HG02870 (cell line): ENCODE data around the gene GABRR1.
"Not testable (repeated sequence)": the region's sequence is repeated elsewhere in the genome, so short reads cannot be mapped to it uniquely, and the experiment has no call there.

ENCODE experiments used
- ATAC-seq: cut with Tn5 transposase; IDR thresholded peaks from one replicate; pipeline ENCODE4 v1.9.1; 2021; ENCODE audit warnings: mild to moderate bottlenecking, moderate library complexity; ENCODE audit not compliant: unreplicated experiment

Gene GABRR1

DNA sequence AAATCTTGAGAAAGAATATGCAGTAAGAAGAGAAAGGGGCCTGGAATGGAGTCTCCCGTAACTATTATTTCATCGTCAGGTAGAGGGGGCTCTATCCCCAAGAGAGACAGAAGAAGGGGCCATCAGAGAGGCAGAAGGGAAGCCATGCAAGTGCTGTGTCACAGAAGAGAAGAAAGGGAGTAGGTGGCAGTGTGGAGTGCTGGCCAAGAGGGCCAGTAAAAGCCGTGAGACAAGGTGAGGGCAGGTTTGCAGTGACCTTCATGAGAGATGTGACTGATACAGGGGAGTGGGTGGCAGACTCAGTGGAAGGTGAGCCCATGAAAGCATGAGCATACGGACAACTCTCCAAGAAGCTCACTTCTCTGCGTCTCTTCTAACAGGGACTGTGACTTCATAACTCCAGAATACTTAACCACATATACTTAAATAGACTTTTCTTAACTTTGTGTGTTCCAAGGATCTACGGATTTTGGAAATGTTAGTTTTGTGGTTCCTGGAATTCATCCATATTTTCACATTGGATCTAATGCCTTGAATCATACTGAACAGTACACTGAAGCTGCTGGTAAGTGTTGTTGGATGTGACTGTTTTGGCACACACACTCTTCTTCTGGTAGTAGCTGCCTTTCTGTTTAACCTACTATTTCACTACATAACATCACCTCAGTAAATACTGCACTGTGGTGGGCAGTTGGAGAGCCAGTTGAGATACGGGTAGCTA lies 55.7 kb downstream of the GABRR1 start:
- no peak for ATAC-seq

DNA sequence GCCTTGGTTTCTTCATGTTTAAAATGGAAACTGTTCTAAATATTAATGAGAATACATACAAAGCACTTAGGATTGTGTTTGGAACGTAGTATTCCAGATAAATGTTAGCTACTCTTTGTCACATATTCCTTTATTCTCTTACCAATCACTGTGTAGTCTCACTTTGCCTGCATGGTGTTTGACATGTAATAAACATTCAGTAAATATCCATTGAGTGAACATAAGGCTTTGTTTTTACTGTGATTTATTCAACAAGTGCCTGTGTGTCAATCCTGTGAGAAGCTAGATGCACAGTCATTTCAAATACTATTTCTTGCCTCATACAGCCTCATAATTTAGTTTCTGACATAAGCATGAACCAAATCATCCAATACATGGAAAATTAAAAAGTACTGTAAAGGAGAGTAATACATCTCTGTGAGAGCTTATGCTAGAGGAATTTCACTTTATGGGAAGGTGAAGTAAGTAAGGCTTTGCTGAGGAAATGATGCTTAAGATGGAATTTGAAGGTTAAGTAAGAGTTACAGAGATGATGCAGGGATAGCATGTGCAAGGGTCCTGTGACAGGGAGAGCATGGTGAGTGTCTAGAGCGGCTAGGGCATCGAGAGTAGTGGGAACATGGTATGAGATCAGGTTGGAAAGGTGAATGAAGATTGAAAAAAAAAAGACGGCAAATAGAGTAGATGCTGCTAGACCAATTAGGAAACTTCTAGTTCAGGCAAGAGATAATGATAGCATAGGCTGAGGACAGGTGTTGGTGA lies 56.6 kb downstream of the GABRR1 start:
- ATAC-seq, result no peak

DNA sequence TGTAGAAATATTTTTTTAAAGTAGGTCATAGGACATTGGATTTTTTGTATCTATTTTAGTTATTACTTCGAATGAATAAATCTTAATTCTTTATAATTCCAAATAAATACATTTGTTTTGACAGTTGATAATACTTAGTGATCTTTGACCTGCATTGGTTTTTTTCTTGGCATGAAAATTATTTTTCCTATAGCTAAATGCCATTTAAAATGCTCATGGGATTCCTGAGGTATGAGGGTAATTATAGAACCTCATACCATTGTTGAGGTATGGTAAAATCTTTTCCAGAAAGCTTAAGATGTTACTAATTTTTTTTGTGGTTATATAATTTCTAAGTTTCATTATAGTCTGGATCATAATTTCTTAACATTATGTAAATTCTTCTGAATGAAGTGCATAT lies 63.0 kb downstream of the GABRR1 start:
- ATAC-seq, result no peak

DNA sequence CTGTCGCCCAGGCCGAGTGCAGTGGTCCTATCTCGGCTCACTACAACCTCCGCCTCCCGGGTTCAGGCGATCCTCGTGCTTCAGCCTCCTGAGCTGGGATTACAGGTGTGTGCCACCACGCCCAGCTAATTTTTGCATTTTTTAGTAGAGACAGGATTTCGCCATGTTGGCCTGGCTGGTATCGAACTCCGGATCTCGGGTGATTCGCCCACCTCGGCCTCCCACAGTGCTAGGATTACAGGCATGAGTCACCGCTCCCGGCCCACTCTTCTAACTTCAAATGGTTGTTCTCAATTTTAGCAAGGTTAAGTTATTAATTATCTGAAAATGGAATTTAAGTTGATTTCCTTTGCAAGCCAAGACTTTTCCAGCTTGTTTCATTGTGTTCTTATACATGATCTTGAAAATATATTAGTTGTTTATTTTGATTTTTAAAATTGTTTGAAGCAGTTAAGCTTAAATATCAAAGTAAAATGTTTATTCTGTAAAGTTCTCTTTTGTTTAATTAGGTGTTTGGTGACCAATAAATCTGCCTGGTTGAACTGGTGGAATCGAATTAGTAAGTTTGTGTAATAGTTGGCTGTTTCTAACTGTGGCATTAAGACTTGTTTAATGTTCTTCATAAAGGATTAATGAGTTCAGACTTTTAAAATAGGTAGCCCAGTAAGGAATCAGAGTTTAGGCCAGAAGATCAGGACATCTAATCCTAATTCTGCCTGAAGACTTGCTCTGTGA lies 69.0 kb downstream of the GABRR1 start:
- no peak for ATAC-seq

DNA sequence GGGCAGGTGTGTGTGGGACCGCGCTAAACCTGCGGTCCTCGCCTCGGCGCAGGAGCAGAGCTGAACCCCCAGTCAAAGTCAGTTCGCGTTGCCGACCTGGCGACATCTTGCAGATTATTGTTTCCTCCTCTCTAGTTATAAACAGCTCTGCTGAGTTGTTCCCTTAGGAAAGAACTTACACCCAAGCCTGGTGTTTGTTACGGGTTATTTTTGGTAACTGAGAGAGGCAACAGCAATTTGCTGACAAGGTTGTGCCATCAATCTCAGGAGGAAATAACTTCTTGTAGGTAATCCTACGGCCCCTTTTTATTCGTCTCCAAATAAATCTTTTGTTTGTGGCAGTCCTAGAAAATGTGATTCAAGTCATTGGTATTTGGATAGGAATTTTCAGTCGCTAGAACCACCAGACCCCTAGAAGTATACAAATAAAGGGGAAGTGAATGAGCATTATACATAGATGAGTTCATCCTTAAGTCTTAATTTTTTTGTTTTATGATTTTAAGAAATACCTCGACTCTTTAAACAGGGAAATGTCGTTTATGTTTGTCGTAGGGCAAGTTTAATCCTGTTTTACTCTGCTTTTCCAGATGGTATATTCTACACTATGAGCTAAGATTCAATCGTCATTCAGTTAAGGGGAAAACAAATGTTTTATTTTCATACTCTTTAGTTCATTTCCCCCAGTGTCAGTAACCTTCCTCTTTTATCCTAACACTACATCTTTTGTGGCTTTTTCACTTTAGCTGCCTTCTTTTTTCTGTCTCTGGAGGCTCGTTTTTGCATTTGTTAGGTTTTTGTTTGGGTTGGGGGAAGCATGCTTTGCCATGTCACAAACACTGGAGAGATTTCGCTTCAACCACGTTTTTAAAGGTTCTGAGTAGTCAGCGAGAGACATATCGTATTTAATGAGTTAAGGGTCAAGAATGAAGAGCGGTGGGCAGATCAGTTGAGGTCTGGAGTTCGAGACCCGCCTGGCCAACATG lies 70.1 kb downstream of the GABRR1 start:
- ATAC-seq, result peak; percentile 14

DNA sequence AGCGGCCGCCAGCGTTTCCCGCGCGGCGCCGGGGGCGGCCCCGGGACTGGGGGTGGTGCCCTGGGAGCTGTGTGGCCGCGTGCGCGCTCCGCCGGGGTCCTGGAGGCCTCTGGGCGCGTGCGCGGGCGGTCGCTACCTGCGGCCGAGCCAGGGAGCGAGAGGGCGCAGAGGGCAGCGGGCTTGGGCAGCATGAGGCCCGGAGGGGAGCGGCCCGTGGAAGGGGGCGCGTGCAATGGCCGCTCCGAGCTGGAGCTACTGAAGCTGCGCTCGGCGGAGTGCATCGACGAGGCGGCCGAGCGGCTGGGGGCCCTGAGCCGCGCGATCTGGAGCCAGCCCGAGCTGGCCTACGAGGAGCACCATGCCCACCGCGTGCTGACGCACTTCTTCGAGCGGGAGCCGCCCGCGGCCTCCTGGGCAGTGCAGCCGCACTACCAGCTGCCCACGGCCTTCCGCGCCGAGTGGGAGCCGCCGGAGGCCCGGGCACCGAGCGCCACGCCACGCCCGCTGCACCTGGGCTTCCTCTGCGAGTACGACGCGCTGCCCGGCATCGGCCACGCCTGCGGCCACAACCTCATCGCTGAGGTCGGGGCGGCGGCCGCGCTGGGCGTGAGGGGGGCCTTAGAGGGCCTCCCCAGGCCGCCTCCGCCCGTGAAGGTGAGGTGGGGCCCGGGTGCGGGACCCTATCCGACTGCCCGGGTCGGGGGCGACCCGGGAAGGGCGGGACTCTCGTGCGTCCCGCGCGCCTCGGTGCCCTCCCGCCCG lies 71.0 kb downstream of the GABRR1 start, which contains the start of gene PM20D2:
TSS of gene PM20D2 (plus strand) at position 100 of the 762 bp plus-strand sequence. CDS start at position 190, 90 bp downstream.
- ATAC-seq, result peak; percentile 58

DNA sequence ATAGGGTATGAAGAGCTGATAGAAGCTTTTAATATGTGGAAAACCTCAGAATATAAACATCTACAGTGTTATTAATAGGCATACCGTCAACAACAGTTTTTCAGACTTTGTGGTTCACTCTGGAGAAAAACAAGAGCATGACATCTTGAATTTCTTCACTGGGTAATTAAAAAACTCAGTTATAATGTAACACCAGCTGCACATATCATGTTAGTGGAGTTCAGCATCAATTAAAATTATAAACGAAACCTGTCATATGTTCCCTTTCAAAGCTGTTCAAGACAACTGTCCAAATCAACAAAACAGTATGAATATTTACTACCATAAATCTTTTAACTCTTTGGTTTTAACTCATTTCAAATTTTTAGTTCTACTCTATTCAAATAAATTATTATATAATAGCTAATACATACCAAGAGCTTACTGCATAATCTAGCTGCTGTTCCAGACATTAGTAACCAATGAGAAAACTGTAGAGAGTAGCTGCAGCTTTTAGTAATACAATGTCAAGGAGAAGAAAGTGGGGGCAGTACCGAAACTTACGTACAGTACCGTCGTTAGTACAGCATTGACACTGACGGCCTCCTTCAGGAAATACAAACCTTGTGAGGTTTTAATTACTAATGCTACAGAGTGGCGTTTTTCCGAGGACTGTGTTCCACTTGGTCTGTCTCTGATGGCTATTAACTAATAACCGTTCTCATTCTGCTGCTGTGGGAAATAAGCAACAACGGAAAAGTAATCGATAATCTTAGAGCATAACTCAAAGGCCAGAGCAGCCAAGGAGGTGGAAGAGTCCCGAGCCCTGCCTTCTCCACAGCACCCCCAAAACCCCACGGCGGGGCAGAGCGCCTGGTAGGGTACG lies 71.8 kb downstream of the GABRR1 start:
- ATAC-seq, result peak; percentile 62

DNA sequence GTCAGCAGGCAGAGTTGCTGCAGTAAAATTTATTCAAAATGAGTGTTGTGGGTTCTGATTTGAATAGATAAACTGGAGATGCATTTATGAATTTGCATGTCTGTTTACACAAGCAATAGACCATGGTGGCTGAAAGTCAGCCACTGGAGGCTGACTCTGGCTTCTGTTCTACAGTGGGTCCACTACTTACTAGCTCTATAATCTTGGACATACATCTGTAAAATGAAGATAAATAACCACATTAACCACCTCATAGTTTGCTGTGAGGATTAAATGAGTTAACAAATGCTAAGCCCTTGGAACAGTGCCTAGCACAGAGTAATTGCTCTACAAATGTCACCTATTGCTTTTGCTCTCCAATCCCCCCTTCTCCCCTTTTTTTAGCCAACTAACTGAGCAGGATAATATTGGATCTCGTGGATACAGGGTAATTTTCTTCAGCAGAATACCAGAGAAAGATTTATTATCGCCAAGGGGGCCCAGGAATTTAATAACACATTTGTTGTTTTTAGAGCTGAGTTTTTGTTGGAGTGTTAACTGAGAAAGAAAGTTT lies 72.7 kb downstream of the GABRR1 start:
- peak; percentile 46 for ATAC-seq

DNA sequence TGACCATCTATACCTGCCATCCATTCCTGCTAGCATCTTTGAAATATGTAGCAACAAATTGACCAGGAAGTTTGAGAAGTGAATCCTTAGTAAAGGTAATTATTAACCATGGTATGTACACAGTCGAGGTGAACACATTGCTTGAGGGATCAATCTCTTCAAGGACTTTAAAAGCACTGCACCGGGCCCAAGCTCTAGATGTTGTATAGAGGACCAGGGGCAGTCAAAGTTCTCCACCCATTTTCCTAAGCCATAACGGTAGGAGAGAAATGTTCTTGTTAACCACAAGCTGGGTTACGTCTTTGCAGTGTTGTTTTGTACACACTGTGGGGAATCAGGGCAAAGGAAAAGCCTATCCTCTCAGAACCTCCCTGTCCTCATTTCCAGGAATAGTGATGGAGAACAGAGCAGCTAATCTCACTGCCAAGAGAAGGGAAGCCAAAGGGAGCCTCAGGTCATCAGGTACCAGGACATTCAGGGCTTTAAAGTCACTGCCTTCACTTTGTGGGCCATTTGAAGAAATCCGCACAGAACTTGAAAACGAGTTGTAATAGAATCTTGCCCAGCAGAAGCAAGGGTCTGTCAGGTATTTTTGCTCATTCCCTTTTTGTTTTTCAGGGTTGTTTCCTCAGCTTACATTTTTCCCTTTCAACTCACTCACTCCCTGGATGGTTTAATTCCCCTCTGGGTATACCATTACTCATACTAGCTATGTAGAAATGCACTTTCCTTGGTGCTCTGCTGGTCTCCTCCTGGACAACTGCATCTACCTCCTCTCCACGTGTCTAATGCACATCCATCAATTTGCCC lies 76.6 kb downstream of the GABRR1 start:
- no peak for ATAC-seq

DNA sequence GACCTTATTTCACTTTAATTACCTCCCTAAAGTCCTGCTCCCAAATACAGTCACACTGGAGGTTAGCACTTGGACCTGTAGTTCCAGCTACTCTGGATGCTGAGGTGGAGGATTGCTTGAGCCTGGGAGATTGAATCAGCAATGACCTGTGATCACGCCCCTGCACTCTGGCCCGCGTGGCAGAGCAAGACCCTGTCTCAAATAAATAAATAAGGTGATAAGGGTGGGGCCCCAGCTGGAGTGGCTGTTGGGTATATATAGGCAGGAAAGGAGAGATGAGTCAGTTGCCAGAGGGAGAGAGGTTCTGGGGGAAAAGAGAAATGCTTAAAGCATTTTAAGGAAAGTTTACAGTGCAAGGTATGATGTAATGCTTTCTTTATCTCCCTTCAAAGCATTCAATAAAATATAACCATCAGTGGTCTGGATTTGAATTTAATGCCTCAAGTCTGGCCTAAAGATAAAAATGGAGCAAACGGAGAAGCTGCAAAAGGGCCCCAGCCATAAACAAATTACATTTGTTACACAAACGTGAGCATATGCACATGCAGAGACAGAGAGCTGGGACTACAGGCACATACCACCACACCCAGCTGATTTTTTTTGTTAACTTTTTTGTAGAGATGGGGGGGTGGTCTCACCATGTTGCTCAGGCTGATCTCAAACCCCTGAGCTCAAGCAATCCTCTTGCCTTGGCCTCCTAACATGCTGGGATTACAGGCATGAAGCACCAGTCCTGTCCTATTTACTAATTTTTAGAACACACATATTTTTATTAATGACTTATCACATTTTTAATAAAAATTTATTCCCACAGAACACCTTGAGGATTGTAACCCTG lies 77.4 kb downstream of the GABRR1 start:
- ATAC-seq, result no peak

DNA sequence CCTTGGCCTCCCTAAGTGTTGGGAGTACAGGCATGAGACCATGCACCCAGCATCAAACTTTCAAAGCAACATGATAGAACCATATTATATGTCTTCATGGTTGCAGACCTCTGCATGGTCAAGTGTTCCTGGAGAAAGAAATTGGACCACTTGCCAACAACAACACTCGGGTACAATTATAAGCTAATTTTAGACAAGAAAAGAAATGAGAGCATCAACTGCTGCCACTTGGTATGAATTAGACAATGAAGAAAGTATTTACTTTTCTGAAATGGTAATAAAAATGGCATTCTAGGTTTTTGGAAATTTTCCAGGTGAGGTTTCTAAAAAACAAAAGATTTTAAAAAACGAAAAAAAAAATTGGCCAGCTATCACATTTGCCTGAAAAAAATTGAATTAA lies 79.0 kb downstream of the GABRR1 start:
- ATAC-seq, result no peak

DNA sequence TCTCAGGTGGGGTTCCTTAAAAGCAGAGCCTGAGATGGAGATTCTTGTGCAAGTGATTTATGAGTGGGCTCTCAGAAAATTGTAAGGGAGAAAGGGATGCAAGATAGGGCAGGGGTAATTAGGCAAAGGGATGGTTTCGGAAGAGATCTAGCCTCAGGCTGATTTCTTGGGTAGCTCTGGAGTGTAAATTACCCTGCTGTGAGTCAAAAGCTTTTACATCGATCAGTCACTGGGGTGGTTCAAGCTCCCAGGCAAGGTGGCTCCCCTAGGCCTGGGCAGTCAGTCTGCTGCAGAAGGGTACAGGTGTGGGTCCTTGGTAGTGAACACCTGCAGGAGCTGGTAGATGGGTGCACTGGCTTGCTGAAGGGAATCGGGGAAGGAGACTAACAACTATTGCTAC lies 82.4 kb downstream of the GABRR1 start:
- ATAC-seq, result no peak

DNA sequence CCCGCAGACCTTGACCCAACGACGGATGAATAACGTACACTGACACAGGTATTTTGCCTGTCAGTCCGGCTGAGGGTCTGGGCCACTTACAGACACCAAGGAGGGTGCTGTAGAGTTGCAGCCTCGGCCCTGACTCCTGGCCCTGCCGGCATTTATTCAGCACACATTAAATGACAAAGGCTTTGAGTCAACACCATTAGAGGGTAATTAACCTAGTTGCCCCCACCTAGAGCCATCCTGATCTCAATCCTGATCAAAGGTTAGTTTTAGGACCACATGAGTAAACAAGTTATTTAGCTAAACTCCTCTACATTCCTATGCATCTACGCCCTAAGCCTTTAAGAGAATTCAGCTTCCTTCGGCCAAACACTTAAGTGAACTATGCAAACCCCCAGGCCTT lies 83.2 kb downstream of the GABRR1 start:
- no peak for ATAC-seq

DNA sequence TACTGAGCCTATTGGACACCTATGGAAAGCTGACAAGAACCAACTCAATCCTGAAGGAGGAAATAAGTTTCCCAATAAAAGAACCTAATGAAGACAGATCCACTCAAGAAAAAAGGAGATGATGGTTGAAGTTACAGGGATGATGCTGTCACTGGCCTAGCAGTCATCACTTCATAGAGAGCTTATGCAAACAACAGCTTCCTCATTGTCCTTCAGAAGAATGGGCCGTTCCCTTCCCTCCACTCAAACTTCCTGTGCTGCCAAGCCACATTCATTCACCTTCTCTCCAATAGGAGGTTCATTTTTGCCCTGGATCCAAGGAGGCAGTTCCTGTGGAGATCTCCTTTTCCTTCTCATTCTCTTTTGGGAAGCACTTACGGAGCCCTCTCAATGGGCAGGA lies 85.1 kb downstream of the GABRR1 start:
- ATAC-seq, result no peak

DNA sequence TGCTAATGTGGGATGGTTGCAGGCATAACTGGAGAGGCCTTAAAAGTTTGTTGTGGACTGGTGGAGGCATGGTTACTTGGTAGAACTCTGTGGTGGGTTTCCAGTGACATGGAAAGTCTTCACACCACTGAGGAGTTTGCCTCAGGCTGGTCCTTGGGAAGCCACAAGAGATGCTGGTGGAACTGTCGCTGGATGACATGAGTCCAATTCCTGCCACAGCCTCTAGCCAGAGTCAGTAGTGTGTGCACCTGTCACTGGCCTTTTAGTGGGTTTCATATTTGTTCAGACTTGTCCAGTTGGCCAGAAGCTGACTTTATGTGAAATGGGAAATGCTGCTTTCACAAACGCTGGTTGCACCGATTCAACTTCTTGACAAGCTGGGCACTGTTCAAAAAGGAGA lies 85.6 kb downstream of the GABRR1 start:
- ATAC-seq, result no peak

DNA sequence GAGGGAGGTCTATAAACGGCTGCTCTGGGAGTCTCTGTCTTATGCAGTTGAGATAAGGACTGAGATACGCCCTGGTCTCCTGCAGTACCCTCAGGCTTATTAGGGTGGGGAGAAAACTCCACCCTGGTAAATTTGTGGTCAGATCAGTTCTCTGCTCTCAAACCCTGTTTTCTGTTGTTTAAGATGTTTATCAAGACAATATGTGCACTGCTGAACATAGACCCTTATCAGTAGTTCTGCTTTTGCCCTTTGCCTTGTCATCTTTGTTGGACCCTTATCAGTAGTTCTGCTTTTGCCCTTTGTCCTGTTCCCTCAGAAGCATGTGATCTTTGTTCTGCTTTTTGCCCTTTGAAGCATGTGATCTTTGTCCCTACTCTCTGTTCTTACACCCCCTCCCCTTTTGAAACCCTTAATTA lies 88.9 kb downstream of the GABRR1 start:
- not testable (repeated sequence) for ATAC-seq
